Liver (tissue), 9 donors: ENCODE data around the gene TOMM5. TPM values are rescaled to one million over a fixed set of nuclear protein-coding genes. Genes with fewer than 3 reads are reported as not detected.

Experiments used
- DNase-seq: peaks from one replicate; pipeline ENCODE4 v3.0.0-alpha.2; 2017; ENCODE audit warnings: low spot score
- H3K27ac ChIP-seq, 2 donors: one replicate each; pipeline ENCODE4 v1.7.0; 2013; ENCODE audit warnings: inconsistent platforms in 2 of 2, low read length in 2 of 2, control low read depth in 1 of 2, low read depth in 1 of 2, mild to moderate bottlenecking in 1 of 2
- H3K27me3 ChIP-seq, 4 donors: one replicate each; pipeline versions ENCODE4 v1.6.1 to v1.7.0; 2013; ENCODE audit warnings: low read length in 3 of 4, inconsistent platforms in 1 of 4, mild to moderate bottlenecking in 1 of 4, moderate library complexity in 1 of 4; ENCODE audit not compliant: control insufficient read depth in 4 of 4, insufficient read depth in 4 of 4
- H3K36me3 ChIP-seq, 4 donors: one replicate each; pipeline versions ENCODE4 v1.6.1 to v1.7.0; 2013; ENCODE audit warnings: low read length in 3 of 4, mild to moderate bottlenecking in 3 of 4, low read depth in 1 of 4, moderate library complexity in 1 of 4; ENCODE audit not compliant: control insufficient read depth in 4 of 4, insufficient read depth in 3 of 4
- H3K4me1 ChIP-seq, 4 donors: one replicate each; pipeline versions ENCODE4 v1.6.1 to v1.7.0; 2013; ENCODE audit warnings: low read length in 3 of 4, mild to moderate bottlenecking in 3 of 4, moderate library complexity in 1 of 4; ENCODE audit not compliant: control insufficient read depth in 4 of 4, insufficient read depth in 4 of 4
- H3K4me3 ChIP-seq, 3 donors: one replicate each; pipeline versions ENCODE4 v1.6.1 to v1.7.0; 2013; ENCODE audit warnings: low read length in 3 of 3, control low read depth in 1 of 3, low read depth in 1 of 3, mild to moderate bottlenecking in 1 of 3
- H3K9ac ChIP-seq, 2 donors: one replicate each; pipeline ENCODE4 v1.7.0; 2013; ENCODE audit warnings: low read length in 2 of 2, mild to moderate bottlenecking in 2 of 2, moderate library complexity in 2 of 2, control low read depth in 1 of 2, low read depth in 1 of 2
- H3K9me3 ChIP-seq, 4 donors: one replicate each; pipeline versions ENCODE4 v1.6.1 to v1.7.0; 2013; ENCODE audit warnings: low read length in 3 of 4; ENCODE audit not compliant: control insufficient read depth in 4 of 4
- ATF3 ChIP-seq: IDR thresholded peaks from 2 replicates; pipeline ENCODE4 v1.6.1; 2016; ENCODE audit warnings: antibody characterized with exemption
- CTCF ChIP-seq: fragments of 150-350 bp; IDR thresholded peaks from 2 replicates; pipeline ENCODE4 v1.5.1; 2017; ENCODE audit warnings: improper control_type of control experiment, low read depth, low read length; ENCODE audit not compliant: missing input control
- EGR1 ChIP-seq, 2 donors: IDR thresholded peaks; 2 replicates each; pipeline ENCODE4 v1.6.1; 2016 to 2018; ENCODE audit warnings: antibody characterized with exemption in 2 of 2, low read depth in 2 of 2
- FOXA1 ChIP-seq: IDR thresholded peaks from 2 replicates; pipeline ENCODE4 v1.6.1; 2016; ENCODE audit warnings: antibody characterized with exemption
- FOXA2 ChIP-seq: IDR thresholded peaks from 2 replicates; pipeline ENCODE4 v1.6.1; 2016; ENCODE audit warnings: antibody characterized with exemption
- GABPA ChIP-seq, 2 donors: IDR thresholded peaks in 1 of 2; conservative IDR thresholded peaks in 1 of 2; 2 replicates each; pipeline ENCODE4 v1.6.1; 2016; ENCODE audit warnings: antibody characterized with exemption in 2 of 2, mild to moderate bottlenecking in 1 of 2, moderate library complexity in 1 of 2
- HNF4A ChIP-seq, 2 donors: conservative IDR thresholded peaks; 2 replicates each; pipeline ENCODE4 v1.6.1; 2016; ENCODE audit warnings: antibody characterized with exemption in 2 of 2, mild to moderate bottlenecking in 2 of 2
- HNF4G ChIP-seq: IDR thresholded peaks from 2 replicates; pipeline ENCODE4 v1.6.1; 2016; ENCODE audit warnings: antibody characterized with exemption
- JUND ChIP-seq, 2 donors: IDR thresholded peaks; 2 replicates each; pipeline ENCODE4 v1.6.1; 2016; ENCODE audit warnings: antibody characterized with exemption in 2 of 2
- MAX ChIP-seq: IDR thresholded peaks from 2 replicates; pipeline ENCODE4 v1.6.1; 2016; ENCODE audit warnings: antibody characterized with exemption
- NR2F2 ChIP-seq: IDR thresholded peaks from 2 replicates; pipeline ENCODE4 v1.6.1; 2016; ENCODE audit warnings: antibody characterized with exemption
- RAD21 ChIP-seq, 2 donors: IDR thresholded peaks; 2 replicates each; pipeline ENCODE4 v1.6.1; 2016; ENCODE audit warnings: antibody characterized with exemption in 2 of 2, mild to moderate bottlenecking in 2 of 2
- REST ChIP-seq: IDR thresholded peaks from 2 replicates; pipeline ENCODE4 v1.6.1; 2016; ENCODE audit warnings: antibody characterized with exemption, mild to moderate bottlenecking
- RXRA ChIP-seq, 2 donors: IDR thresholded peaks; 2 replicates each; pipeline ENCODE4 v1.6.1; 2017 to 2018; ENCODE audit warnings: antibody characterized with exemption in 2 of 2, mild to moderate bottlenecking in 1 of 2
- SP1 ChIP-seq: IDR thresholded peaks from 2 replicates; pipeline ENCODE4 v1.6.1; 2018; ENCODE audit warnings: antibody characterized with exemption, mild to moderate bottlenecking
- YY1 ChIP-seq: IDR thresholded peaks from 2 replicates; pipeline ENCODE4 v1.6.1; 2016; ENCODE audit warnings: antibody characterized with exemption, mild to moderate bottlenecking
- ZBTB33 ChIP-seq: IDR thresholded peaks from 2 replicates; pipeline ENCODE4 v1.6.1; 2016; ENCODE audit warnings: antibody characterized with exemption
- WGBS: extraction: QIAGEN DNeasy Blood & Tissue Kit; methylation state at CpG from one replicate; pipeline ENCODE4 v1.1.7; 2013; 5-methylcytosine and 5-hydroxymethylcytosine counted together
- polyA plus RNA-seq, 2 donors: library from polyadenylated mRNA; stranded (reverse) in 1 of 2; unstranded in 1 of 2; fragments of 200-250 nt in 1 of 2; fragments of >200 nt in 1 of 2; fragmentation: Nextera tagmentation in 1 of 2; extraction: Ambion mirVana in 1 of 2; gene quantifications; one replicate each; pipeline versions ENCODE4 v1.2.1 to v1.2.3, GENCODE V29; 2013 to 2015
- total RNA-seq, 2 donors: library from RNA; depleted of rRNA; stranded (reverse); fragments of >200 nt; gene quantifications; one replicate each; pipeline ENCODE4 v1.2.3, GENCODE V29; 2014
- donor health status: healthy.
- donor health status: healthy.
- donor health status: healthy.
- donor health status: healthy.
- donor health status: healthy.

TOMM5 gene
- total and polyA plus RNA-seq, 4 donors = 43.0 to 107 (median 71.9) TPM

GRCh38 chr9:37596504-37596903, 4.1 kb upstream of the TOMM5 start:
- 60% methylated on average over 2 of the region's 2 CpGs for WGBS
- TF ChIP-seq ZBTB33 (no peak), REST (no peak), HNF4A (conservative IDR thresholded peaks at IDR 0.05) (no peak), GABPA (IDR thresholded peaks at IDR 0.05 in 1 of 2, conservative IDR thresholded peaks at IDR 0.05 in 1 of 2) (no peak), EGR1 (IDR thresholded peaks at IDR 0.05; ENCODE audit: low read depth in 2 of 2) (no peak), CTCF (no peak), RAD21 (IDR thresholded peaks at IDR 0.05) (no peak), RXRA (IDR thresholded peaks at IDR 0.05) (no peak), YY1 (no peak), ATF3 (no peak), MAX (no peak), NR2F2 (no peak), HNF4G (no peak), JUND (IDR thresholded peaks at IDR 0.05) (no peak), FOXA2 (no peak), SP1 (no peak), FOXA1 (no peak)
- H3K9me3 ChIP-seq = no peaks in the 10 kb centered on the region
- H3K27ac ChIP-seq = no peak overlapping the region
- H3K36me3 ChIP-seq = no peaks in the 10 kb centered on the region
- DNase-seq = no peak
- peaks cover 0 to 2% (median 0%) of the 10 kb centered on the region in 4 donors for H3K27me3 ChIP-seq
- peaks cover 2 to 11% (median 9%) of the 10 kb centered on the region in 4 donors for H3K4me1 ChIP-seq
- no peak overlapping the region for H3K9ac ChIP-seq
- H3K4me3 ChIP-seq = no peak overlapping the region
